ENCODE results near the gene TMEM147.

DNA sequence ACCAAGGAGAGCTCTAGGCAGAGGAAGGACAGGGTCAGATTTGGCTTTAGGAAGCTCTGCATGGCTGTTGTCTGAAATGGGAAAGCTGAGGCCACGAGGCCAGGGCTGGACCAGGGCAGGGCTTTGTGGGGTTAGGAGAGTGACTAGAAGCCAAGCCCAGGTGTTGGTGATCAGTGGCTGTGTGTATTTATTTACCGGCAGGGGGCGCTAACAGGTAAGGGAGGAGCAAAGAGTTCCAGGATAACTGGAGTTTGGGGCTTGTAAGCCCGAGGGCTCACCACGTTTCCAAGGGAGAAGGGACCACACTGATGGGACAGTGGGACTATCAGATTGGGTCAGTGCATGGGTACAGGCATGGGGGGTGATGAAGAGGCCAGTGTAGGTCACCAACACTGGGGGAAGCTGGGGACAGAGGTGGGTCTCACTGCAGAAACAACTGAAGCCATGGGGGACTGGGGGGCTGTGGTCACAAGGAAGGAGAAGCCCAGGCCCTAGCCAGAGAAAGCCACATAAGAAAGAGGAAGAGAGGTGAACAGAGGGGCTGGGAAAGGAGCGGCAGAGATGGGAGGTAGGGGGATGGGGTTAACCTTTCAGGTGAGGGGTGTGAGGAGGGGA, 3.9 kb downstream of the TMEM147 start:
- TF ChIP-seq, protein P1, sequence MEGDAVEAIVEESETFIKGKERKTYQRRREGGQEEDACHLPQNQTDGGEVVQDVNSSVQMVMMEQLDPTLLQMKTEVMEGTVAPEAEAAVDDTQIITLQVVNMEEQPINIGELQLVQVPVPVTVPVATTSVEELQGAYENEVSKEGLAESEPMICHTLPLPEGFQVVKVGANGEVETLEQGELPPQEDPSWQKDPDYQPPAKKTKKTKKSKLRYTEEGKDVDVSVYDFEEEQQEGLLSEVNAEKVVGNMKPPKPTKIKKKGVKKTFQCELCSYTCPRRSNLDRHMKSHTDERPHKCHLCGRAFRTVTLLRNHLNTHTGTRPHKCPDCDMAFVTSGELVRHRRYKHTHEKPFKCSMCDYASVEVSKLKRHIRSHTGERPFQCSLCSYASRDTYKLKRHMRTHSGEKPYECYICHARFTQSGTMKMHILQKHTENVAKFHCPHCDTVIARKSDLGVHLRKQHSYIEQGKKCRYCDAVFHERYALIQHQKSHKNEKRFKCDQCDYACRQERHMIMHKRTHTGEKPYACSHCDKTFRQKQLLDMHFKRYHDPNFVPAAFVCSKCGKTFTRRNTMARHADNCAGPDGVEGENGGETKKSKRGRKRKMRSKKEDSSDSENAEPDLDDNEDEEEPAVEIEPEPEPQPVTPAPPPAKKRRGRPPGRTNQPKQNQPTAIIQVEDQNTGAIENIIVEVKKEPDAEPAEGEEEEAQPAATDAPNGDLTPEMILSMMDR (IDR thresholded peaks at IDR 0.05), result peak; percentile 25 to 83 (median 66)
- TF ChIP-seq POLR2AphosphoS5 (IDR thresholded peaks at IDR 0.05), result no peak
- TF ChIP-seq POLR2A (IDR thresholded peaks at IDR 0.05), result no peak
